SK-N-MC (cell line): ENCODE data around the gene GASK1B.

Experiments
- EZH2 ChIP-seq: fragments of 200-600 bp; sonication (generic); IDR thresholded peaks from one replicate; pipeline ENCODE4 v1.6.1; 2017; ENCODE audit warnings: antibody characterized with exemption
- POLR2AphosphoS5 ChIP-seq: IDR thresholded peaks from 2 replicates; pipeline ENCODE4 v1.6.1; 2012; ENCODE audit warnings: mild to moderate bottlenecking, low read depth, low read length, borderline replicate concordance

DNA sequence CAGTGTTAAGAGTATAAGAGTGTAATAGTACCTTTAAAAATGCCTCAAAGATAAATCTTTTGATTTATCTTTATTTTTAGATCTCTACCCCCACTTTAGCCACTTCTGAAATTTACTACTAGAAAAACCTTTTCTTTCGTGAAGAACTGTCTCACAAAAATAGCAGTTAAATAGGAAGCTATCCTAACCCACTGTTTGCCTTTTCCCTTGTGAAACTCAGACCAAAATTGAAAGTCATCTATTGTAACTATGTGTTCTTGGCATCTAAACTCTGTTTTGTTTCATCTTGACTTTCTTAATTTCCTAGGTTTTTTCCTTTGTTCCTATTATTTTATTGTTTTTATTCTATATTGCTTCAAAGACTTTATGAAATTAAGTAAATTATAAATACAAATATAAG is 29.7 kb upstream of the GASK1B start:
- TF ChIP-seq POLR2AphosphoS5 (no peak), EZH2 (no peak)
